Testis (tissue), 3 donors: ENCODE measurements around the gene ITPR2. TPM values are rescaled to one million over a fixed set of nuclear protein-coding genes. Genes with fewer than 3 reads are reported as not detected.

ENCODE experiments used
- DNase-seq: peaks from one replicate; pipeline ENCODE4 v3.0.0-alpha.2; 2019
- H3K27ac ChIP-seq, 2 donors: fragments of 200-600 bp; sonication (generic); one replicate each; pipeline ENCODE4 v1.5.1; 2019
- H3K27me3 ChIP-seq: fragments of 200-600 bp; sonication (generic); one replicate; pipeline ENCODE4 v1.5.1; 2019
- H3K36me3 ChIP-seq: fragments of 200-600 bp; sonication (generic); one replicate; pipeline ENCODE4 v1.5.1; 2017; ENCODE audit warnings: low read depth; ENCODE audit errors: missing control alignments
- H3K4me1 ChIP-seq: fragments of 200-600 bp; sonication (generic); one replicate; pipeline ENCODE4 v1.5.1; 2019
- H3K4me3 ChIP-seq, 2 donors: fragments of 200-600 bp; sonication (generic); one replicate each; pipeline ENCODE4 v1.5.1; 2017 to 2019
- H3K9me3 ChIP-seq: fragments of 200-600 bp; sonication (generic); one replicate; pipeline ENCODE4 v1.5.1; 2017
- CTCF ChIP-seq, 3 experiments: fragments of 450-650 bp in 2 of 3; fragments of 200-600 bp in 1 of 3; sonication (generic) in 1 of 3; IDR thresholded peaks; one replicate each; pipeline ENCODE4 v1.5.1; 2016 to 2019; ENCODE audit warnings: antibody characterized with exemption in 3 of 3, mild to moderate bottlenecking in 2 of 3, moderate library complexity in 1 of 3
- POLR2A ChIP-seq: fragments of 450-650 bp; IDR thresholded peaks from one replicate; pipeline ENCODE4 v1.6.1; 2017; ENCODE audit warnings: antibody characterized with exemption, mild to moderate bottlenecking, moderate library complexity
- WGBS, 2 donors: methylation state at CpG; one replicate each; pipeline ENCODE4 v1.1.5; 2018; 5-methylcytosine and 5-hydroxymethylcytosine counted together
- intact Hi-C: fragments of 100-400 bp; cut with DNase I; formaldehyde crosslinking; loops from one replicate; pipeline ENCODE4 v1.15.1; 2023; ENCODE audit warnings: low total_unique reads
- polyA plus RNA-seq: library from polyadenylated mRNA; stranded (reverse); fragments of 350-450 nt; fragmentation: Illumina TruSeq; extraction: RNeasy Lipid Tissue Mini Kit (QIAGEN cat#74804); gene quantifications from one replicate; pipeline ENCODE4 v1.2.3, GENCODE V29; 2014; ENCODE audit warnings: low read depth, low replicate concordance; ENCODE audit not compliant: insufficient read depth
- total RNA-seq, 2 donors: library from RNA; depleted of rRNA; stranded (reverse); fragments of >200 nt; gene quantifications; one replicate each; pipeline ENCODE4 v1.2.3, GENCODE V29; 2016

Gene ITPR2
- total and polyA plus RNA-seq, 3 donors from 2014 or later: 4.9 to 60.6 (median 56.9) TPM

- intact Hi-C loops: no loop called here
- Histone ChIP-seq H3K9me3 (no peaks in the 10 kb centered on the region), H3K27ac (no peak overlapping the region), H3K4me3 (no peak overlapping the region), H3K36me3 (no peaks in the 10 kb centered on the region), H3K27me3 (no peaks in the 10 kb centered on the region), H3K4me1 (no peaks in the 10 kb centered on the region)
- no peak for DNase-seq
- WGBS, 2 donors: 91 to 96% methylated on average over 1 of the region's 1 CpG
- TF ChIP-seq POLR2A (no peak), CTCF (IDR thresholded peaks at IDR 0.05) (no peak)
Observed at GRCh38 chr12:26825459-26826016, 7.5 kb downstream of the ITPR2 start.

- TF ChIP-seq POLR2A: no peak
- no peak for TF ChIP-seq CTCF (IDR thresholded peaks at IDR 0.05)
Observed at GRCh38 chr12:26823390-26823789, 9.6 kb downstream of the ITPR2 start.

GRCh38 chr12:26822026-26822425 lies 11.0 kb downstream of the ITPR2 start:
- Histone ChIP-seq H3K27ac (no peak overlapping the region), H3K4me3 (no peak overlapping the region), H3K36me3 (no peaks in the 10 kb centered on the region), H3K27me3 (no peaks in the 10 kb centered on the region), H3K4me1 (peaks cover 7% of the 10 kb centered on the region), H3K9me3 (no peaks in the 10 kb centered on the region)
- WGBS, 2 donors: 91 to 96% methylated on average over 2 of the region's 2 CpGs
- intact Hi-C loops: no loop called here
- DNase-seq: no peak
- no peak for TF ChIP-seq POLR2A
- no peak for TF ChIP-seq CTCF (IDR thresholded peaks at IDR 0.05)

More at GRCh38 chr12:26823390-26823789, 9.6 kb downstream of the ITPR2 start:
- Histone ChIP-seq H3K4me1 (peaks cover 6% of the 10 kb centered on the region), H3K9me3 (no peaks in the 10 kb centered on the region), H3K27me3 (no peaks in the 10 kb centered on the region), H3K4me3 (no peak overlapping the region), H3K36me3 (no peaks in the 10 kb centered on the region), H3K27ac (no peak overlapping the region)
- 71 to 83% methylated on average over 2 of the region's 2 CpGs for WGBS, 2 donors
- no peak for DNase-seq
- intact Hi-C loops: no loop called here

- Histone ChIP-seq H3K4me1 (peaks cover 7% of the 10 kb centered on the region), H3K4me3 (no peak overlapping the region), H3K27ac (no peak overlapping the region), H3K36me3 (no peaks in the 10 kb centered on the region), H3K27me3 (no peaks in the 10 kb centered on the region), H3K9me3 (no peaks in the 10 kb centered on the region)
- DNase-seq: no peak
- intact Hi-C loops: no loop called here
- TF ChIP-seq CTCF (IDR thresholded peaks at IDR 0.05) (no peak), POLR2A (no peak)
- 76 to 87% methylated on average over 4 of the region's 4 CpGs for WGBS, 2 donors
Observed at GRCh38 chr12:26821212-26821701, 11.7 kb downstream of the ITPR2 start.

- WGBS, 2 donors: 66 to 70% methylated on average over 2 of the region's 2 CpGs
- Histone ChIP-seq H3K4me3 (no peak overlapping the region), H3K27ac (no peak overlapping the region), H3K4me1 (peaks cover 7% of the 10 kb centered on the region), H3K27me3 (no peaks in the 10 kb centered on the region), H3K36me3 (no peaks in the 10 kb centered on the region), H3K9me3 (no peaks in the 10 kb centered on the region)
- no peak for DNase-seq
- TF ChIP-seq POLR2A: no peak
- TF ChIP-seq CTCF (IDR thresholded peaks at IDR 0.05): no peak
- intact Hi-C loops: no loop called here
Observed at GRCh38 chr12:26818636-26819035, 14.4 kb downstream of the ITPR2 start.
